GM21786 (cell line): ENCODE data around the gene SNX10.

Experiments used
- ATAC-seq: cut with Tn5 transposase; IDR thresholded peaks from one replicate; pipeline ENCODE4 v1.9.1; 2021; ENCODE audit not compliant: unreplicated experiment

Gene SNX10

GRCh38 chr7:26365901-26366275 is 74.2 kb downstream of the SNX10 start:
- ATAC-seq: no peak

GRCh38 chr7:26367219-26367711 is 75.6 kb downstream of the SNX10 start:
- no peak for ATAC-seq

- ATAC-seq: no peak
Observed at GRCh38 chr7:26368542-26368941, 76.9 kb downstream of the SNX10 start.

GRCh38 chr7:26369593-26369992 is 77.9 kb downstream of the SNX10 start:
- no peak for ATAC-seq

GRCh38 chr7:26370011-26370410 is 78.3 kb downstream of the SNX10 start:
- ATAC-seq: no peak

GRCh38 chr7:26372249-26372648 is 80.6 kb downstream of the SNX10 start:
- no peak for ATAC-seq

GRCh38 chr7:26372704-26373103 is 81.0 kb downstream of the SNX10 start:
- ATAC-seq: no peak

- no peak for ATAC-seq
Observed at GRCh38 chr7:26374647-26375373, 83.1 kb downstream of the SNX10 start.

GRCh38 chr7:26375726-26376174 is 84.1 kb downstream of the SNX10 start:
- no peak for ATAC-seq

- ATAC-seq: peak; percentile 34
Observed at GRCh38 chr7:26376175-26376917, 84.7 kb downstream of the SNX10 start.

- ATAC-seq: no peak
Observed at GRCh38 chr7:26378016-26378415, 86.4 kb downstream of the SNX10 start.

GRCh38 chr7:26379711-26380110 is 88.0 kb downstream of the SNX10 start:
- ATAC-seq: no peak

GRCh38 chr7:26381476-26382353 is 90.1 kb downstream of the SNX10 start:
- ATAC-seq: no peak

GRCh38 chr7:26385240-26385639 is 93.6 kb downstream of the SNX10 start:
- no peak for ATAC-seq

GRCh38 chr7:26387731-26388130 is 96.1 kb downstream of the SNX10 start:
- no peak for ATAC-seq

- peak; percentile 81 for ATAC-seq
Observed at GRCh38 chr7:26388256-26388655, 96.6 kb downstream of the SNX10 start.

GRCh38 chr7:26390016-26390415 is 98.4 kb downstream of the SNX10 start:
- no peak for ATAC-seq

- ATAC-seq: no peak
Observed at GRCh38 chr7:26393818-26394217, 102.2 kb downstream of the SNX10 start.

GRCh38 chr7:26397332-26397731 is 105.7 kb downstream of the SNX10 start:
- ATAC-seq: no peak

- peak; percentile 12 for ATAC-seq
Observed at GRCh38 chr7:26397796-26398426, 106.2 kb downstream of the SNX10 start.

- peak; percentile 23 for ATAC-seq
Observed at GRCh38 chr7:26398427-26398755, 106.7 kb downstream of the SNX10 start.
